ENCODE results near the gene XRCC2.
"Not testable (repeated sequence)": the region's sequence is repeated elsewhere in the genome, so short reads cannot be mapped to it uniquely, and the experiment has no call there.

XRCC2 gene

GRCh38 chr7:152697268-152697974, 21.5 kb upstream of the XRCC2 start:
- H3K27ac ChIP-seq (ENCODE audit: low read length, poor library complexity, severe bottlenecking); H2BK15ac ChIP-seq (ENCODE audit: low read depth, poor library complexity, severe bottlenecking); H3K9ac ChIP-seq (ENCODE audit: low read length); H3K4me2 ChIP-seq (ENCODE audit: low read length, poor library complexity, severe bottlenecking); H3K18ac ChIP-seq (ENCODE audit: low read depth in 1 of 2, low read length in 2 of 2); H2BK5ac ChIP-seq (ENCODE audit: low read depth, low read length, poor library complexity, severe bottlenecking); H3K27me3 ChIP-seq (ENCODE audit: control insufficient read depth in 1 of 2, insufficient read depth in 1 of 2, low read length in 2 of 2); H3K36me3 ChIP-seq (ENCODE audit: control insufficient read depth in 1 of 2, insufficient read depth in 2 of 2, low read depth in 1 of 2, low read length in 2 of 2); H4K8ac ChIP-seq (ENCODE audit: low read length); H2AK5ac ChIP-seq (ENCODE audit: low read length, severe bottlenecking); H2AFZ ChIP-seq (ENCODE audit: low read depth, low read length); H3K79me1 ChIP-seq (replicated peaks; ENCODE audit: low read length, poor library complexity, severe bottlenecking); H3K9me3 ChIP-seq (ENCODE audit: control insufficient read depth, low read length); H3K4me1 ChIP-seq (ENCODE audit: control insufficient read depth, insufficient read depth, low read depth, low read length); H3K23ac ChIP-seq (ENCODE audit: low read length in 2 of 2); DNase-seq; H2BK12ac ChIP-seq (ENCODE audit: low read length in 2 of 2); H3K4me3 ChIP-seq (ENCODE audit: insufficient read depth in 1 of 2, low read depth in 1 of 2, low read length in 2 of 2); H2BK120ac ChIP-seq (ENCODE audit: low read depth, low read length); H3K14ac ChIP-seq (ENCODE audit: low read length in 2 of 2); H3K4ac ChIP-seq (ENCODE audit: low read depth in 1 of 2, low read length in 2 of 2); H4K91ac ChIP-seq (ENCODE audit: low read length): not testable (repeated sequence)
- 90% methylated on average over 8 of the region's 12 CpGs for WGBS

- not testable (repeated sequence) for H2AK5ac ChIP-seq (ENCODE audit: low read length, severe bottlenecking); H3K9me3 ChIP-seq (ENCODE audit: control insufficient read depth, low read length); H3K79me1 ChIP-seq (replicated peaks; ENCODE audit: low read length, poor library complexity, severe bottlenecking); H2BK5ac ChIP-seq (ENCODE audit: low read depth, low read length, poor library complexity, severe bottlenecking); H4K91ac ChIP-seq (ENCODE audit: low read length); H3K23ac ChIP-seq (ENCODE audit: low read length in 2 of 2); H3K18ac ChIP-seq (ENCODE audit: low read depth in 1 of 2, low read length in 2 of 2); DNase-seq; H3K4ac ChIP-seq (ENCODE audit: low read depth in 1 of 2, low read length in 2 of 2); H3K36me3 ChIP-seq (ENCODE audit: control insufficient read depth in 1 of 2, insufficient read depth in 2 of 2, low read depth in 1 of 2, low read length in 2 of 2); H2AFZ ChIP-seq (ENCODE audit: low read depth, low read length); H3K27me3 ChIP-seq (ENCODE audit: control insufficient read depth in 1 of 2, insufficient read depth in 1 of 2, low read length in 2 of 2); H3K27ac ChIP-seq (ENCODE audit: low read length, poor library complexity, severe bottlenecking); H4K8ac ChIP-seq (ENCODE audit: low read length); H3K14ac ChIP-seq (ENCODE audit: low read length in 2 of 2); H3K4me1 ChIP-seq (ENCODE audit: control insufficient read depth, insufficient read depth, low read depth, low read length); H3K4me3 ChIP-seq (ENCODE audit: insufficient read depth in 1 of 2, low read depth in 1 of 2, low read length in 2 of 2); H3K9ac ChIP-seq (ENCODE audit: low read length); H2BK12ac ChIP-seq (ENCODE audit: low read length in 2 of 2); H2BK120ac ChIP-seq (ENCODE audit: low read depth, low read length); H3K4me2 ChIP-seq (ENCODE audit: low read length, poor library complexity, severe bottlenecking); H2BK15ac ChIP-seq (ENCODE audit: low read depth, poor library complexity, severe bottlenecking)
- WGBS, result 70% methylated on average over 1 of the region's 2 CpGs
Observed at GRCh38 chr7:152692196-152692595, 16.3 kb upstream of the XRCC2 start.

GRCh38 chr7:152683297-152683696, 7.4 kb upstream of the XRCC2 start:
- no peaks in the 10 kb centered on the region for H3K9me3 ChIP-seq (ENCODE audit: control insufficient read depth, low read length)
- no peaks in the 10 kb centered on the region for H3K79me1 ChIP-seq (replicated peaks; ENCODE audit: low read length, poor library complexity, severe bottlenecking)
- H2BK15ac ChIP-seq (ENCODE audit: low read depth, poor library complexity, severe bottlenecking), result no peak overlapping the region
- H3K4me3 ChIP-seq (ENCODE audit: insufficient read depth in 1 of 2, low read depth in 1 of 2, low read length in 2 of 2), result no peak overlapping the region
- no peak overlapping the region for H4K91ac ChIP-seq (ENCODE audit: low read length)
- H2BK5ac ChIP-seq (ENCODE audit: low read depth, low read length, poor library complexity, severe bottlenecking), result no peak overlapping the region
- no peak overlapping the region for H3K27ac ChIP-seq (ENCODE audit: low read length, poor library complexity, severe bottlenecking)
- H2AK5ac ChIP-seq (ENCODE audit: low read length, severe bottlenecking), result no peak overlapping the region
- H3K14ac ChIP-seq (ENCODE audit: low read length in 2 of 2), result no peak overlapping the region
- WGBS, result 56% methylated on average over 6 of the region's 12 CpGs
- no peak overlapping the region for H3K23ac ChIP-seq (ENCODE audit: low read length in 2 of 2)
- no peak overlapping the region for H2BK120ac ChIP-seq (ENCODE audit: low read depth, low read length)
- no peaks in the 10 kb centered on the region for H3K36me3 ChIP-seq (ENCODE audit: control insufficient read depth in 1 of 2, insufficient read depth in 2 of 2, low read depth in 1 of 2, low read length in 2 of 2)
- H3K27me3 ChIP-seq (ENCODE audit: control insufficient read depth in 1 of 2, insufficient read depth in 1 of 2, low read length in 2 of 2), result no peaks in the 10 kb centered on the region
- H4K8ac ChIP-seq (ENCODE audit: low read length), result no peak overlapping the region
- no peak for DNase-seq
- H3K4me2 ChIP-seq (ENCODE audit: low read length, poor library complexity, severe bottlenecking), result no peak overlapping the region
- no peak overlapping the region for H3K9ac ChIP-seq (ENCODE audit: low read length)
- no peak overlapping the region for H3K18ac ChIP-seq (ENCODE audit: low read depth in 1 of 2, low read length in 2 of 2)
- no peak overlapping the region for H2BK12ac ChIP-seq (ENCODE audit: low read length in 2 of 2)
- H3K4me1 ChIP-seq (ENCODE audit: control insufficient read depth, insufficient read depth, low read depth, low read length), result no peaks in the 10 kb centered on the region
- no peak overlapping the region for H3K4ac ChIP-seq (ENCODE audit: low read depth in 1 of 2, low read length in 2 of 2)
- H2AFZ ChIP-seq (ENCODE audit: low read depth, low read length), result no peak overlapping the region

- Histone ChIP-seq H3K4ac (ENCODE audit: low read depth in 1 of 2, low read length in 2 of 2) (no peak overlapping the region), H3K14ac (ENCODE audit: low read length in 2 of 2) (no peak overlapping the region), H3K36me3 (ENCODE audit: control insufficient read depth in 1 of 2, insufficient read depth in 2 of 2, low read depth in 1 of 2, low read length in 2 of 2) (no peaks in the 10 kb centered on the region), H2BK15ac (ENCODE audit: low read depth, poor library complexity, severe bottlenecking) (no peak overlapping the region), H3K79me1 (replicated peaks; ENCODE audit: low read length, poor library complexity, severe bottlenecking) (peaks cover 8% of the 10 kb centered on the region), H3K18ac (ENCODE audit: low read depth in 1 of 2, low read length in 2 of 2) (no peak overlapping the region), H4K91ac (ENCODE audit: low read length) (no peak overlapping the region), H3K9ac (ENCODE audit: low read length) (no peak overlapping the region), H2BK5ac (ENCODE audit: low read depth, low read length, poor library complexity, severe bottlenecking) (no peak overlapping the region), H3K27me3 (ENCODE audit: control insufficient read depth in 1 of 2, insufficient read depth in 1 of 2, low read length in 2 of 2) (no peaks in the 10 kb centered on the region), H2AK5ac (ENCODE audit: low read length, severe bottlenecking) (no peak overlapping the region), H4K8ac (ENCODE audit: low read length) (no peak overlapping the region), H3K4me3 (ENCODE audit: insufficient read depth in 1 of 2, low read depth in 1 of 2, low read length in 2 of 2) (no peak overlapping the region), H3K9me3 (ENCODE audit: control insufficient read depth, low read length) (no peaks in the 10 kb centered on the region), H3K23ac (ENCODE audit: low read length in 2 of 2) (no peak overlapping the region), H2BK120ac (ENCODE audit: low read depth, low read length) (no peak overlapping the region), H2BK12ac (ENCODE audit: low read length in 2 of 2) (no peak overlapping the region), H3K4me1 (ENCODE audit: control insufficient read depth, insufficient read depth, low read depth, low read length) (peaks cover 5% of the 10 kb centered on the region), H2AFZ (ENCODE audit: low read depth, low read length) (no peak overlapping the region), H3K27ac (ENCODE audit: low read length, poor library complexity, severe bottlenecking) (no peak overlapping the region), H3K4me2 (ENCODE audit: low read length, poor library complexity, severe bottlenecking) (no peak overlapping the region)
- WGBS, result 87% methylated on average over 10 of the region's 11 CpGs
- DNase-seq, result no peak
Observed at GRCh38 chr7:152677808-152678670, 2.1 kb upstream of the XRCC2 start.
